OCI-LY3 (cell line): ENCODE data around the gene SLC5A10.

Experiments
- H2AFZ ChIP-seq: fragments of 200-600, 300-600 bp; shearing (Covaris generic); 2 replicates; pipeline ENCODE4 v1.6.0; 2014; ENCODE audit warnings: antibody characterized with exemption, low read depth, low read length
- H3K27ac ChIP-seq: fragments of 200-600, 300-600 bp; sonication (generic); 2 replicates; pipeline ENCODE4 v1.5.1; 2014; ENCODE audit warnings: mild to moderate bottlenecking, low read length, moderate library complexity, mixed read lengths
- H3K27me3 ChIP-seq: fragments of 200-600, 300-600 bp; sonication (generic); 2 replicates; pipeline ENCODE4 v1.6.1; 2014; ENCODE audit warnings: low read depth, low read length, mixed read lengths
- H3K36me3 ChIP-seq: fragments of 200-600, 300-600 bp; sonication (generic); replicated peaks from 2 replicates; pipeline ENCODE3; 2014; ENCODE audit warnings: low read depth, low read length, mixed read lengths
- H3K4me1 ChIP-seq: fragments of 300-600, 200-600 bp; sonication (generic); 2 replicates; pipeline ENCODE4 v1.6.1; 2014; ENCODE audit warnings: low read length, mixed read lengths
- H3K4me2 ChIP-seq: fragments of 200-600, 300-600 bp; sonication (generic); 2 replicates; pipeline ENCODE4 v1.6.1; 2014; ENCODE audit warnings: low read length, mixed read lengths
- H3K4me3 ChIP-seq: fragments of 300-600, 200-600 bp; sonication (generic); 2 replicates; pipeline ENCODE4 v1.5.1; 2014; ENCODE audit warnings: antibody characterized with exemption, mild to moderate bottlenecking, low read length, moderate library complexity
- H3K79me2 ChIP-seq: fragments of 300-600, 200-600 bp; shearing (Covaris generic); 2 replicates; pipeline ENCODE4 v1.6.1; 2014; ENCODE audit warnings: mild to moderate bottlenecking, low read length, mixed read lengths
- H3K9ac ChIP-seq: fragments of 300-600, 200-600 bp; shearing (Covaris generic); 2 replicates; pipeline ENCODE4 v1.6.0; 2014; ENCODE audit warnings: mild to moderate bottlenecking, low read length, moderate library complexity
- H3K9me3 ChIP-seq: fragments of 200-600, 300-600 bp; shearing (Covaris generic); 2 replicates; pipeline ENCODE4 v1.6.1; 2014; ENCODE audit warnings: low read length, mixed read lengths; ENCODE audit not compliant: insufficient read depth
- H4K20me1 ChIP-seq: fragments of 200-600, 300-600 bp; sonication (generic); 2 replicates; pipeline ENCODE4 v1.6.1; 2016; ENCODE audit warnings: low read length, mixed read lengths; ENCODE audit not compliant: insufficient read depth
- EZH2phosphoT487 ChIP-seq: fragments of 200-600 bp; shearing (Covaris generic); IDR thresholded peaks from 2 replicates; pipeline ENCODE4 v1.6.1; 2018; ENCODE audit warnings: antibody characterized with exemption, mixed run types, low read depth
- TF ChIP-seq, protein P1 (sequence below): fragments of 200-600, 300-600 bp; sonication (generic); IDR thresholded peaks from 2 replicates; pipeline ENCODE4 v1.5.1; 2014; ENCODE audit warnings: antibody characterized with exemption, low read length, low read depth

Gene SLC5A10

DNA sequence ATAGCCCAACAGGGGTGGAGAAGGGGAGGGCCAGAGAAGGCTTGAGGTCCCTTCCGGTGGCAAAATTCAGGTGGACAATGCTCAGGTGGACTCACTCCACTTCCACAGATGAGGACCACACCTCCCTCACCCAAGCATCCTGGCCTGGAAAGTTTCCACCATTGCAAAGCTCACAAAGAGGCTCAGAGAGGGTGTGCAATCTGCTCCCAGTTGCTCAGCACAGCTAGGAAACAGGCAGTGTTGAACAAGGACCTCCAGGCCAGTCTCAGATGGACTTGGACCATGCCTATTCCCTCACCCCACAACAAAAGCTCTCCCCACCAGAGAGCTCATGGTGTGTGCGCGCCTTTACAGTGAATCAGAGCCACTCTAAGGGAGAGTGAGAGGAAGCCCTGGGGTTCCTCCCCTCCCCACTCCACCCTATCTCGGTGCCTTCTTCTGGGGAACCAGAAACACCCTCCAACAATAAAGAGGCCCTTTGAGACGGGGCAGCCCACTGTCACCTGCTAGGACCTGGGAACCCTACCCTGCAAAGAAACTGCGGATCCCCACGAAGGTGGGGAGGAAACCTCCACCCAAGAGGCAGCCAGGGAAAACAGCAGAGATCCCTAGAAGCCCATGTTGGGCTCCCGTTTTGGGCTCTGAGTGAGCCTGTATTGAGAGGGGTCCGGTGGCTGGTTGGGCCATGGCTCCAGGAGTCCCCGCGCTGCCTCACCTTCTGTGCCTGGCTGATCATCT lies 51.0 kb downstream of the SLC5A10 start:
- no peak overlapping the region for H3K27ac ChIP-seq
- H2AFZ ChIP-seq, result no peak overlapping the region
- TF ChIP-seq EZH2phosphoT487, result no peak
- TF ChIP-seq, protein P1, sequence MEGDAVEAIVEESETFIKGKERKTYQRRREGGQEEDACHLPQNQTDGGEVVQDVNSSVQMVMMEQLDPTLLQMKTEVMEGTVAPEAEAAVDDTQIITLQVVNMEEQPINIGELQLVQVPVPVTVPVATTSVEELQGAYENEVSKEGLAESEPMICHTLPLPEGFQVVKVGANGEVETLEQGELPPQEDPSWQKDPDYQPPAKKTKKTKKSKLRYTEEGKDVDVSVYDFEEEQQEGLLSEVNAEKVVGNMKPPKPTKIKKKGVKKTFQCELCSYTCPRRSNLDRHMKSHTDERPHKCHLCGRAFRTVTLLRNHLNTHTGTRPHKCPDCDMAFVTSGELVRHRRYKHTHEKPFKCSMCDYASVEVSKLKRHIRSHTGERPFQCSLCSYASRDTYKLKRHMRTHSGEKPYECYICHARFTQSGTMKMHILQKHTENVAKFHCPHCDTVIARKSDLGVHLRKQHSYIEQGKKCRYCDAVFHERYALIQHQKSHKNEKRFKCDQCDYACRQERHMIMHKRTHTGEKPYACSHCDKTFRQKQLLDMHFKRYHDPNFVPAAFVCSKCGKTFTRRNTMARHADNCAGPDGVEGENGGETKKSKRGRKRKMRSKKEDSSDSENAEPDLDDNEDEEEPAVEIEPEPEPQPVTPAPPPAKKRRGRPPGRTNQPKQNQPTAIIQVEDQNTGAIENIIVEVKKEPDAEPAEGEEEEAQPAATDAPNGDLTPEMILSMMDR, result no peak
- no peak overlapping the region for H3K9ac ChIP-seq
- H3K27me3 ChIP-seq, result no peaks in the 10 kb centered on the region
- H3K9me3 ChIP-seq, result no peaks in the 10 kb centered on the region
- no peaks in the 10 kb centered on the region for H4K20me1 ChIP-seq
- no peaks in the 10 kb centered on the region for H3K4me1 ChIP-seq
- H3K4me2 ChIP-seq, result no peak overlapping the region
- no peak overlapping the region for H3K4me3 ChIP-seq
- no peaks in the 10 kb centered on the region for H3K79me2 ChIP-seq
- no peaks in the 10 kb centered on the region for H3K36me3 ChIP-seq

DNA sequence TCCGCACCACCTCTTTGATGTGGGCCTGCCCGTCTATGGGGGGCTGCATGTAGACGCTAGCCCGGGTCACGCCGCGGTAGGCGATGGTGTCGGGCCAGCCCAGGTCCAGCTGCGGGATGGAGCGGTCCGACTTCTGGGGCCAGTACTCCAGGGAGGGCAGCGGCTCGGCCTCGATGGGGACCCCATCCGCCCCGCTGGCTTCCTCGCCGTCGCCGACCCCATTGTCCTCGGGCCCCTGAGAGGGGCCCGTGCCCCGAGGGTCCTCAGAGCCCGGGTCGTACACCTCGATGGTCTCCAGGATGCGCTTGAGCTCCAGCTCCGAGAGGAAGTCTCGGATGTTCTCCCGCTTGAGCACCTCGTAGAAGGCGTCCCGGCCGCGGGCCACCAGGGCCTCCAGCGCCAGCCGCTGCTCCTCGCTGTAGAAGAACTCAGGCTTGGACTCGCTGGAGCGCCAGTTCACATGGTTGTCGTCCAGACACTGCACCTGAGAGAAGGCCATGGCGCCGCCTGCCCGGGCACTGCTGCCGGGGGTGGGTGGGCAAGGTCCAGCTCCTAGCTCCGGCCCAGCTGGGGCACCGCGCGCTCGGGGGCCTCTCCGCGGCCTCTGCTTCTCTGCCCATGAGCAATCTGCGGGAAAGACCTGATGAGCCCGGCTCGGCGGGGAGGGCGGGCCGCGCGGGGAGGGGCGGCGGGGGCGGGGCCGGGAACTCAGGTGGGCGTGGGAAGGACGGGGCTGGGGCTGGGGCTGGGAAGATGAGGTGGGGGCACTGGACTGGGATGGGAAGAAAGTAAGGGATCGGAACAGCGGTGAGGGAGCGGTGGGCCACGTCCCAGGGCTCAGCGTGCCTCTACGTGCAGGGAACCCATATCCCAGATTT lies 51.8 kb downstream of the SLC5A10 start:
- TF ChIP-seq, protein P1, result no peak
- TF ChIP-seq EZH2phosphoT487, result no peak
- peak overlapping the region; percentile 19; the same call in 1 of the 2 replicates for H3K27ac ChIP-seq
- H4K20me1 ChIP-seq, result no peaks in the 10 kb centered on the region
- no peaks in the 10 kb centered on the region for H3K4me1 ChIP-seq
- no peaks in the 10 kb centered on the region for H3K9me3 ChIP-seq
- H3K27me3 ChIP-seq, result no peaks in the 10 kb centered on the region
- H3K36me3 ChIP-seq, result no peaks in the 10 kb centered on the region
- no peak overlapping the region for H2AFZ ChIP-seq
- H3K4me3 ChIP-seq, result peak overlapping the region; percentile 87
- peak overlapping the region; percentile 78 for H3K9ac ChIP-seq
- H3K4me2 ChIP-seq, result peak overlapping the region; percentile 41
- H3K79me2 ChIP-seq, result no peaks in the 10 kb centered on the region

DNA sequence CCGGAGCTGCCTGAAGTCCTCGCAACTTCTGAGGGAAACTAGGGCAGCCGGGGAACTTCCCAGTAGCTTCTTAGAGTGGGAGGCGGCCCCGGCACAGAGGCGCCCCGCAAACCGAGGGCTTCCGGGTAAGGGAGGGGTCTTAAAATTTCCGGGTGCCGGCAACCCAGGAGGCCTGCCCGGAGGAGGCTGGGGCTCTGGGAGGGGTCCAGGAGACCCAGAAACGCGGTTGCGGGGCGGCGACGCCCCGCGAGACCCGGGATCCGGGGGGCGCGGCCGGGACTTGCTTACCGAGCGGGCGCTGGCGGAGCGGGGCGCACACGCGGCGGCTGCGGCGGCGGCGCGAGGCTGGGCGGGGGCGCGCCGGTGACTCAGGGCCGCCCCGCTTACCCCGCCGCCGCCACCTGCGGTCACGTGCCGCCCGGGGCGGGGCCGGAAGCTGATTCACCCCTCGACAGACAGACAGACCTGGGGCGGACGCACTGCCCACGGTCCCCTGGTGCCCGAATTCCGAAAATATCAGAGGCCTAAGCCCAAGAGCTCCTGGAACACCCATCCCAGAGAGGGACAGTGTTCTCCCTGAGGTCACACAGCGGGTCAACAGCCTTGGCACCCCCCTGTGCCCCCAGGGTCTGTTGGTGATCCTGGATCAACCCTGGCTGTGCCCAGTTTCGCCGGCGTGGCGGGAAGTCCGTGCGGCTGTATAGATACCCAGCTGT lies 52.6 kb downstream of the SLC5A10 start, which contains the start of gene FAM83G:
FAM83G (minus strand) TSS at position 344 of the 716 bp plus-strand sequence. CDS start 723 bp downstream, outside the sequence.
- no peaks in the 10 kb centered on the region for H4K20me1 ChIP-seq
- H3K4me2 ChIP-seq, result peak within 1 kb of the TSS; percentile 83
- no peak for TF ChIP-seq EZH2phosphoT487
- TF ChIP-seq, protein P1, result no peak
- peak within 1 kb of the TSS; percentile 87 for H3K4me3 ChIP-seq
- H3K9ac ChIP-seq, result peak within 1 kb of the TSS; percentile 81
- no peaks in the 10 kb centered on the region for H3K79me2 ChIP-seq
- peak within 1 kb of the TSS; percentile 56 for H3K27ac ChIP-seq
- no peaks in the 10 kb centered on the region for H3K4me1 ChIP-seq
- no peaks in the 10 kb centered on the region for H3K27me3 ChIP-seq
- no peak within 1 kb of the TSS for H2AFZ ChIP-seq
- no peaks in the 10 kb centered on the region for H3K36me3 ChIP-seq
- no peaks in the 10 kb centered on the region for H3K9me3 ChIP-seq
